ENCODE measurements around the gene WASHC2A.
"Not testable (repeated sequence)": the region's sequence is repeated elsewhere in the genome, so short reads cannot be mapped to it uniquely, and the experiment has no call there.

GRCh38 chr10:50167833-50168232 lies 100.1 kb downstream of the WASHC2A start:
- not testable (repeated sequence) for TF ChIP-seq CTCF (conservative IDR thresholded peaks at IDR 0.05; ENCODE audit: low read length); EZH2phosphoT487 (IDR thresholded peaks at IDR 0.05; ENCODE audit: borderline replicate concordance, low read depth, low read length)
